ENCODE measurements around the gene TPRG1. TPM values are rescaled to one million over a fixed set of nuclear protein-coding genes. Genes with fewer than 3 reads are reported as not detected.

The TPRG1 gene
- total and polyA plus RNA-seq, 2 donors (not counting 1 experiment from before 2014, with no cell fraction given) = 0.47 to 0.99 TPM

- Histone ChIP-seq H3K4me1 (ENCODE audit: control insufficient read depth, extremely low read depth, insufficient read depth, low read length) (no peaks in the 10 kb centered on the region), H3K4me3 (replicated peaks in 1 of 4; ENCODE audit: control extremely low read depth in 1 of 4, insufficient read depth in 1 of 4, low read depth in 3 of 4, low read length in 4 of 4) (no peak overlapping the region), H3K27ac (ENCODE audit: insufficient read depth, low read length) (no peak overlapping the region), H3K4me2 (ENCODE audit: extremely low read depth, insufficient read depth, low read length) (no peak overlapping the region), H3K9ac (ENCODE audit: insufficient read depth, low read length) (no peak overlapping the region), H2AFZ (ENCODE audit: low read length) (no peak overlapping the region), H4K20me1 (ENCODE audit: control insufficient read depth, extremely low read depth, insufficient read depth, low read length) (no peaks in the 10 kb centered on the region), H3K36me3 (ENCODE audit: control insufficient read depth, insufficient read depth, low read length) (no peaks in the 10 kb centered on the region), H3K79me2 (ENCODE audit: control insufficient read depth, insufficient read depth, low read length) (no peaks in the 10 kb centered on the region), H3K27me3 (ENCODE audit: control insufficient read depth, insufficient read depth, low read length) (no peaks in the 10 kb centered on the region), H3K9me3 (ENCODE audit: control insufficient read depth, insufficient read depth, low read depth, low read length) (no peaks in the 10 kb centered on the region)
- peak in 1 of 2 donors; percentile 5 for DNase-seq (ENCODE audit: low read depth in 2 of 2)
- TF ChIP-seq CTCF (conservative IDR thresholded peaks at IDR 0.05 in 1 of 2, IDR thresholded peaks at IDR 0.05 in 1 of 2; ENCODE audit: low read depth in 1 of 2, low read length in 2 of 2) = peak; percentile 14 to 30
- no peak for TF ChIP-seq EZH2 (IDR thresholded peaks at IDR 0.05; ENCODE audit: low read length, missing control alignments)
Measured at GRCh38 chr3:189272500-189273119, 100.8 kb downstream of the TPRG1 start.

GRCh38 chr3:189273736-189274135, 102.0 kb downstream of the TPRG1 start:
- Histone ChIP-seq H3K4me1 (ENCODE audit: control insufficient read depth, extremely low read depth, insufficient read depth, low read length) (no peaks in the 10 kb centered on the region), H2AFZ (ENCODE audit: low read length) (no peak overlapping the region), H4K20me1 (ENCODE audit: control insufficient read depth, extremely low read depth, insufficient read depth, low read length) (no peaks in the 10 kb centered on the region), H3K27me3 (ENCODE audit: control insufficient read depth, insufficient read depth, low read length) (no peaks in the 10 kb centered on the region), H3K4me3 (replicated peaks in 1 of 4; ENCODE audit: control extremely low read depth in 1 of 4, insufficient read depth in 1 of 4, low read depth in 3 of 4, low read length in 4 of 4) (no peak overlapping the region), H3K9ac (ENCODE audit: insufficient read depth, low read length) (no peak overlapping the region), H3K9me3 (ENCODE audit: control insufficient read depth, insufficient read depth, low read depth, low read length) (no peaks in the 10 kb centered on the region), H3K79me2 (ENCODE audit: control insufficient read depth, insufficient read depth, low read length) (no peaks in the 10 kb centered on the region), H3K4me2 (ENCODE audit: extremely low read depth, insufficient read depth, low read length) (no peak overlapping the region), H3K27ac (ENCODE audit: insufficient read depth, low read length) (no peak overlapping the region), H3K36me3 (ENCODE audit: control insufficient read depth, insufficient read depth, low read length) (no peaks in the 10 kb centered on the region)
- TF ChIP-seq EZH2 (IDR thresholded peaks at IDR 0.05; ENCODE audit: low read length, missing control alignments) (no peak), CTCF (conservative IDR thresholded peaks at IDR 0.05 in 1 of 2, IDR thresholded peaks at IDR 0.05 in 1 of 2; ENCODE audit: low read depth in 1 of 2, low read length in 2 of 2) (no peak)
- no peak for DNase-seq (ENCODE audit: low read depth in 2 of 2)

- Histone ChIP-seq H3K79me2 (ENCODE audit: control insufficient read depth, insufficient read depth, low read length) (no peaks in the 10 kb centered on the region), H3K27ac (ENCODE audit: insufficient read depth, low read length) (no peak overlapping the region), H2AFZ (ENCODE audit: low read length) (no peak overlapping the region), H3K4me2 (ENCODE audit: extremely low read depth, insufficient read depth, low read length) (no peak overlapping the region), H3K9ac (ENCODE audit: insufficient read depth, low read length) (no peak overlapping the region), H3K27me3 (ENCODE audit: control insufficient read depth, insufficient read depth, low read length) (no peaks in the 10 kb centered on the region), H3K4me1 (ENCODE audit: control insufficient read depth, extremely low read depth, insufficient read depth, low read length) (no peaks in the 10 kb centered on the region), H3K4me3 (replicated peaks in 1 of 4; ENCODE audit: control extremely low read depth in 1 of 4, insufficient read depth in 1 of 4, low read depth in 3 of 4, low read length in 4 of 4) (no peak overlapping the region), H3K9me3 (ENCODE audit: control insufficient read depth, insufficient read depth, low read depth, low read length) (no peaks in the 10 kb centered on the region), H3K36me3 (ENCODE audit: control insufficient read depth, insufficient read depth, low read length) (no peaks in the 10 kb centered on the region), H4K20me1 (ENCODE audit: control insufficient read depth, extremely low read depth, insufficient read depth, low read length) (no peaks in the 10 kb centered on the region)
- DNase-seq (ENCODE audit: low read depth in 2 of 2) = no peak
- TF ChIP-seq CTCF (conservative IDR thresholded peaks at IDR 0.05 in 1 of 2, IDR thresholded peaks at IDR 0.05 in 1 of 2; ENCODE audit: low read depth in 1 of 2, low read length in 2 of 2) (no peak), EZH2 (IDR thresholded peaks at IDR 0.05; ENCODE audit: low read length, missing control alignments) (no peak)
Measured at GRCh38 chr3:189275182-189275581, 103.4 kb downstream of the TPRG1 start.

All from fibroblast of lung (primary cell).